Measurements from ENCODE around the gene SMCO2.

Gene SMCO2

DNA sequence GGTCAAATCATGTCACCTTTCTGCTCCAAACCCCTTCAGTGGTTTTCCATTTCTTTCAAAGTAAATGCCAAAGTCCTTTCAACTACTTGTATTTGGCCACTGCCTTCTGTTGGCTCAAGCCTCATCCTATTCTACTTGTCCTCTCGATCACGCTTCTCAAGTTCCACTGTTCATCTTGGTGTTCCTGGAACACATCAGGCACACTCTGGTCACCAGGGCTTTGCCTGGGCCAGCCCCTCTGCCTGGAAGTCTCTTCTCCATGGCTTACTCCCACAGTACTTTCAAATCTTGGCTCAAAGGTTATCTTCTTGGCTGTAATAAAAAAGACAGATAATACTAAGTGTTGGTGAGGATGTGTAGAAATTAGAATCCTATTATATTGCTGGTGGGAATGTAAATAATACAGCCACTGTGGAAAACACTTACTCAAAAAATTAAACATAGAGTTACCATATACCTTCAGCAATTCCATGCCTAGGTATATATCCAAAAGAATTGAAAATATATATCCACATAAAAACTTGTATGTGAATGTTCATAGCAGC, 60.2 kb downstream of the SMCO2 start:
- Histone ChIP-seq H3K4me1 (no peaks in the 10 kb centered on the region), H3K27ac (no peak overlapping the region), H3K27me3 (no peaks in the 10 kb centered on the region), H3K36me3 (no peaks in the 10 kb centered on the region), H3K4me3 (no peak overlapping the region), H4K20me1 (no peaks in the 10 kb centered on the region), H3K4me2 (no peak overlapping the region), H3K9ac (no peak overlapping the region), H3K9me3 (peaks cover 24% of the 10 kb centered on the region)
- no peak for TF ChIP-seq Cebpa-rat (IDR thresholded peaks at IDR 0.05)

DNA sequence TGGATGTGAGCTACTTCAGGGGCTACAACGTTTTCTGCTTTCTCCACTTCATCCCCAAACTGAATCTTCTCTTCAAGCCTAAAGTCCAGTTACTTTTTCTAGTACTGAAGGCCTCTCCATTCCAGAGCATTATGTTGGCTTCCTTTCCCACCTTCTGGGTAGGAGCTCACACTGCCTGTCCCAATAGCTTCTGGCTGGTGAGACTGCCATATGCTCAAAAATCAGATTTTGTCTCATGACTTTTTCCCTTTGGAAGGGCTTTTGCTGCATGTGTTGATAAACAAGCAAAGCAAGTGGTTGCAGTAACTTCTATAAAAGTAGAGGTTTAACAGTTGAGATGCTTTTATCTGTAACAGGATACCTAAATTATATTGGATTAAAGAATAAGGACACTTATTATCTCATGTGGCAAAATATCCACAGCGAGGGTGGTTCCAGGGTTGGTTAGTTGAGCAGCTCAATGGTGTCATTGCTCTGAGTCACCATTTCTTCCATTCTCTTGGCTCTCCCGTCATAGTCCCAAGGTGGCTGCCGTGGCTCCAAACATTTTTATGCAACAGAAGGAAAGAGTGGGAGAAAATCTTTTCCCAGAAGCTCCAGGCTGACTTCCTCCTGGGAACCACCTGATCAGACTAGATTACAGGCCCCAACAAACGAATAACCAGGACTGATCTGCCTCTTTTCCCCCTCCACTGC, 62.3 kb downstream of the SMCO2 start:
- TF ChIP-seq Cebpa-rat (IDR thresholded peaks at IDR 0.05) = no peak
- H3K4me3 ChIP-seq = no peak overlapping the region
- H3K4me2 ChIP-seq = no peak overlapping the region
- no peak overlapping the region for H3K27ac ChIP-seq
- no peaks in the 10 kb centered on the region for H4K20me1 ChIP-seq
- no peaks in the 10 kb centered on the region for H3K36me3 ChIP-seq
- peaks cover 11% of the 10 kb centered on the region; the same call in 1 of the 2 replicates for H3K9me3 ChIP-seq
- peaks cover 13% of the 10 kb centered on the region for H3K4me1 ChIP-seq
- no peaks in the 10 kb centered on the region for H3K27me3 ChIP-seq
- H3K9ac ChIP-seq = no peak overlapping the region

DNA sequence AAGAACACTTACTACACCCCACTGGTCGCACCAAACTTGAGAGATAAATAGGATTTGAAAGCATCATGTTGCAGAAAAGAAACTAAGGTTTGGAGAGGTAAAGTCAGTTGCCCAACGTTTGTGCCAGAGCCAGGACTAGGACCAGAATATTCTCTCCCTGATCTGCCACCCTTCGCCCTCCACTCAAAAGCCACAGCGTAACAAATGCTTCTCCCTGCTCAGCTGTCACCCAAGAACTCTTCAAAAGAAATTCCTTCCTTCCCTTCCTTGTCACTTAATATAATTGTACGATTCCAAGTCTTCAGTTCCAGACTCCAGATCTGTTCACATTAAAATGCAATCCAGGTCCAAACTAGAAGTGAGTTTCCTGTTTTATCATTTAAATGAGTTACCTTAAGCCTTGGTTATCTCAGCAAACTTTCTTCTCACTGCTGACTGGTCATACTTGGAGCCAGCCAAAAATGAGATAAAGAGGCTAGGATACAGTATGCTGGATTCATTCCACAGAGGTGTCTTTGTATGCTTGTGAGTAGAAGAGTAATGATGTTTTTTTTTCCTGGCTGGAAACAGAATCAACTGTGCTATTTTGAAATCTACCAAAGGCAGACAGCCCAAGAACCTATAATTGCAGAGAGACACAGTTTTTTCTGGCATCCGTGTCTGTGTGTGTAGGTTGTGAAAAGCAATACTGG, 64.6 kb downstream of the SMCO2 start:
- H3K4me1 ChIP-seq = peaks cover 26% of the 10 kb centered on the region
- no peaks in the 10 kb centered on the region for H4K20me1 ChIP-seq
- H3K9me3 ChIP-seq = peaks cover 5% of the 10 kb centered on the region; the same call in 1 of the 2 replicates
- no peak overlapping the region for H3K27ac ChIP-seq
- no peak overlapping the region for H3K9ac ChIP-seq
- no peaks in the 10 kb centered on the region for H3K36me3 ChIP-seq
- no peaks in the 10 kb centered on the region for H3K27me3 ChIP-seq
- TF ChIP-seq Cebpa-rat (IDR thresholded peaks at IDR 0.05) = no peak
- H3K4me2 ChIP-seq = no peak overlapping the region
- H3K4me3 ChIP-seq = no peak overlapping the region

DNA sequence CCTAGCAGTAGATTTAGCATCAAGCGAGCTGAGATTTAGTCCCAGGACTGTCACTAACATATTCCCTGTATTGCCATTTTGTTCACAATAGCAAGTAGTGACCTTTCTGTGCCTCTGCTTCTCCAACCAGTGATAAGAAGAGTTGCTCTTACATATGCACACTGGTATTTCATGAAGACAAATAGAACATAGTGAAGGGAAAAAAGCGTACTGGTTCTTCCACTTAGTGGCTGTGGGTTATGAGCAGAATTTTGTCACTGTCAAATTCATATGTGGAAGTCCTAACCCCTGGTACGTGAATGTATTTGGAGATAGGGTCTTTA, 65.1 kb downstream of the SMCO2 start:
- no peaks in the 10 kb centered on the region for H3K27me3 ChIP-seq
- H3K36me3 ChIP-seq = no peaks in the 10 kb centered on the region
- TF ChIP-seq Cebpa-rat (IDR thresholded peaks at IDR 0.05) = no peak
- no peak overlapping the region for H3K27ac ChIP-seq
- H3K9me3 ChIP-seq = peaks cover 1% of the 10 kb centered on the region; the same call in 1 of the 2 replicates
- H4K20me1 ChIP-seq = no peaks in the 10 kb centered on the region
- peaks cover 26% of the 10 kb centered on the region for H3K4me1 ChIP-seq
- no peak overlapping the region for H3K4me3 ChIP-seq
- H3K4me2 ChIP-seq = no peak overlapping the region
- no peak overlapping the region for H3K9ac ChIP-seq

DNA sequence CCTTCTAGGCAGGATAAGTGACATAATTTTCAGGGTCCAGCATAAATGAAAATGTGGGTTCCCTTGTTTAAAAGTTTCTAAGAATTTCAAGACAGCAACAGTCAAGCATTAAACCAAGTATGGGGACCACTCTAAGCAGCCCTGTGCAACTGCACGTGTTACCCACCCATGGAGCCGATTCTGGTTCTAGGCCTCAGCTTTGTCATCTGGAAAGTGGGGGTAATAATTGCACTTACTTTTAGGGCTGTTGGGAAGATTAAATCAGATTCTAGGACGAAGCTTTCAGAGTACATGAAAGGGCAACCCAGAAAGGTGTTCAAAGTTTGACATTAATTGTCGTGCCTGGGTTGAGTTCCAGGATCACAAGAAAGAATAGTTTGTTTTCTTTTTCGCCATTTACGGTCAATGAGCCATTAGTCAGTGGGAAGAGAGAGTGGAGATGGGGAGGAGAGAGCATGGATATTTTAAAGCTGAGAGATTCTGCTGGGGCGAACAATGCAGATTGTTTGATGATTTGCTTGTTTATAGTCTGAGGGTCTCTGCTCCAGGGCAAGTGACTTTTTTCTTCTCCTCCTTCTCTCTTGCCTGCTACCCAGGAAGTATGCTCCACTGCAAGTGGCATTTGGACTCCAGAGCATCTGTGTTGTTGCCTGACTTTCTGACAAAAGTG, 66.8 kb downstream of the SMCO2 start:
- H3K4me2 ChIP-seq = peak overlapping the region; percentile 54

DNA sequence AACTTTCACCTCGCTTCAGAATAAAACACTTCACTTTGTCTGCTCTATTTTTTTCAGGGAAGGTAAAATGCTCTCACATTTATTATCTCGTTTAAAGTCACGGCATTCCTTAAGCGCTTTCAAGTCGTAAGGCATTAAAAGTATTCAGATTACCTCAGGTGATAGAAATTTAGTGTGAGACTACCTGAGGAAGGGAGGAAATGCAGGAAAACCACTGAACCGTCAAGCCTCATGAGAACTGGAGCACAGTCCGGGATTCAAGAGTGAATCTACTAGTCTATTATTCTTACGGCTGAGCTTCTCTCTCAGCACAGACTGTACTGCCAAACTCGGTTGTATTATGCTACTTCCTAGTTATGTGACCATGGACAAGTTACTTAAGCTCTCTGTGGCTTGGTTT, 69.1 kb downstream of the SMCO2 start:
- TF ChIP-seq Cebpa-rat (IDR thresholded peaks at IDR 0.05) = no peak
- H3K9ac ChIP-seq = no peak overlapping the region
- H3K9me3 ChIP-seq = no peaks in the 10 kb centered on the region
- H3K4me1 ChIP-seq = peaks cover 26% of the 10 kb centered on the region
- H3K4me2 ChIP-seq = no peak overlapping the region
- H4K20me1 ChIP-seq = no peaks in the 10 kb centered on the region
- no peaks in the 10 kb centered on the region for H3K36me3 ChIP-seq
- H3K27ac ChIP-seq = no peak overlapping the region
- no peak overlapping the region for H3K4me3 ChIP-seq
- H3K27me3 ChIP-seq = no peaks in the 10 kb centered on the region

More for the DNA sequence above, 66.8 kb downstream of the SMCO2 start:
- Histone ChIP-seq H3K4me1 (peaks cover 26% of the 10 kb centered on the region), H3K27me3 (no peaks in the 10 kb centered on the region), H4K20me1 (no peaks in the 10 kb centered on the region), H3K36me3 (no peaks in the 10 kb centered on the region), H3K9me3 (no peaks in the 10 kb centered on the region), H3K4me3 (no peak overlapping the region), H3K9ac (peak overlapping the region; percentile 0; the same call in 1 of the 2 replicates), H3K27ac (peak overlapping the region; percentile 39; the same call in 1 of the 2 replicates)
- no peak for TF ChIP-seq Cebpa-rat (IDR thresholded peaks at IDR 0.05)

DNA sequence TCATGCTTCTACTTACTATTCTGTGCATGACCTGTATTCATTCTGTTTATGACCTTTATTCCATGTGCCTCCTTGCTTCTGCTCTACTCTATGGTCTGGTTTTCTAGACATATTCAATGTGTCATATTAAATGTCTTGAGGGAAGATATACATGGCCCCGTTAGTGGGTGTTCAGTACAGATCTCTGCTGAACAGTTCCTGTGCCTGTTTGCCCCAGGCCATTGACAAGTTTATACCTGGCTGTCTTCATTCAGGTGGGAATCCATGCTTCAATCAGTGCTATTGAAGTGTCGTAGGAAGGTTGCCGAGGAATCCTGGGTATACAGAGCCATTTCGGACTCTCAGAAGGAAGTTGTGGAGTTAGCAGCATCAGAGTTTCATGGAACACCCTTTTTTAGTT, 70.1 kb downstream of the SMCO2 start:
- no peak overlapping the region for H3K9ac ChIP-seq
- peaks cover 33% of the 10 kb centered on the region for H3K4me1 ChIP-seq
- no peak for TF ChIP-seq Cebpa-rat (IDR thresholded peaks at IDR 0.05)
- no peaks in the 10 kb centered on the region for H4K20me1 ChIP-seq
- H3K4me2 ChIP-seq = no peak overlapping the region
- no peak overlapping the region for H3K27ac ChIP-seq
- H3K4me3 ChIP-seq = no peak overlapping the region
- no peaks in the 10 kb centered on the region for H3K36me3 ChIP-seq
- no peaks in the 10 kb centered on the region for H3K27me3 ChIP-seq
- H3K9me3 ChIP-seq = no peaks in the 10 kb centered on the region

DNA sequence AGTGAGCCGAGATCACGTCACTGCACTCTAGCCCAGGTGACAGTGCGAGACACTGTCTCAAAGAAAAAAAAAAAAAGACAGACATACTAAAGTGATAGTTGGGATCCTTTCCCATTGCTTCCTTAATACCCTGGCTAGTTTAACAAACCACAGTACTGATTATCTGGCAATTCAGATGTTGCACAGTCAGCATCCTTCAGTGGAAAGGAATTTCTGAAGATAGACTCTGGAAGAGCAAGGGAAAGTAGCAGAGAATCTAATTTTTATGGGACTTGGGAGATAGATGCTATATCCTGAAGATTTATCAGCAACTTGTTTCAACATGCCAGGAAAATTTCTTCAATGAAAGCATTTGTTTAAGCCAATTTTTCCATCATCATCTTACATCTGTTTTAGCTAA, 71.0 kb downstream of the SMCO2 start:
- Histone ChIP-seq H3K4me1 (peaks cover 34% of the 10 kb centered on the region), H3K27me3 (no peaks in the 10 kb centered on the region), H3K36me3 (no peaks in the 10 kb centered on the region), H3K27ac (no peak overlapping the region), H3K4me2 (no peak overlapping the region), H3K9ac (no peak overlapping the region), H3K9me3 (no peaks in the 10 kb centered on the region), H3K4me3 (no peak overlapping the region), H4K20me1 (no peaks in the 10 kb centered on the region)
- TF ChIP-seq Cebpa-rat (IDR thresholded peaks at IDR 0.05) = no peak

DNA sequence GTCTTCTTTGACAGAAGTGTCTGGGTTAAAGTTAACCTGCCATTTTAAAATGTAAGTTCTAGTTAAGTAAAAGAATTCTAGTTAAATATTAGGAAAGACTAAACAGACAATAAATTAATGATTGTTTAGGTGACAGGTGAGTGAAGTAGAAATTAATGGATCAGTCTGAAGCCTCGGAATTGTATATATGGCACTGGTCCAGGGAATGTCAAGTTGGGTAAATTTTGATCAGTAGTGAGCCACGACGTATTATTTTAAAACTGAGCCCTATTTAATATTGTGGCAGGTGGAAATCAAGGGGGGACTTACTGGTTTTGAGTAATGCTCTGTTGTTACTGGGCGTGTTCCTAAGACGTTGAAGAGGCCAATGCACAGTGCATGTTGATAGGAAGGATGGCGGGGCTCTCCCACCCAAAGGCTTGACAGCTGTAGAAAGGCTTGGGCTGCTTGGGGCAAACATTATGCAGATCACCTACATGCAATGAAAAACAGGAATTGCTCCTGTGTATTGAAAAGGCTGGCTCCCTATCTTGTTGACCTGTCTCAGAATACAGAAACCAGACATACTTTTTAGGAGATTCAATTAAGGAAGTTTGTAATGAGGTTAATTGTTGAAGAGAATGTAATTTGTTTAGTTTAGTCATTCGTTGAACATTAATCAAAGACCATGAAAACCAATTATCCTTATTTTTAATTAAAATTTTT, 71.6 kb downstream of the SMCO2 start:
- Histone ChIP-seq H3K4me3 (no peak overlapping the region), H3K27me3 (no peaks in the 10 kb centered on the region), H3K9me3 (no peaks in the 10 kb centered on the region), H3K4me2 (no peak overlapping the region), H3K9ac (no peak overlapping the region), H3K27ac (no peak overlapping the region), H4K20me1 (no peaks in the 10 kb centered on the region), H3K4me1 (peaks cover 34% of the 10 kb centered on the region), H3K36me3 (no peaks in the 10 kb centered on the region)
- TF ChIP-seq Cebpa-rat (IDR thresholded peaks at IDR 0.05) = no peak
